ENCODE measurements around the gene TOM1L2.

The TOM1L2 gene

DNA sequence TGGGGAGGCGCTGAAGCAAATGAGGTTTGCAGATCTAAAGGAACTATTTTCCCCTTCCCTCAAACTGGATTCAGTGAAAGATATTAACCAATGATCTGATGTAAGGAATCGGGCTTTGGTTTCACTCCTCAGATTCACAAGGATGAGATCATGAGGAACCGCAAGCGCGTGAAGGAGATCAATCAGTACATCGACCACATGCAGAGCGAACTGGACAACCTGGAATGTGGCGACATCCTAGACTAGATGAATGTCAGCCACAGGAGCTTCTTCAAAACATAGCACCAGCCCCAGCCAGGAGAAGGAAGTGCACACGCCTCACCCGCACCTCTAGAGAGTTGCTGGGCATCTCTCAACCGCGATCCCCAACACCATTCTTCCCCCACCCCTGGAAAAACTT, 44.2 kb upstream of the TOM1L2 start:
- no peak for DNase-seq (ENCODE audit: low read depth)
- TF ChIP-seq, protein P1, sequence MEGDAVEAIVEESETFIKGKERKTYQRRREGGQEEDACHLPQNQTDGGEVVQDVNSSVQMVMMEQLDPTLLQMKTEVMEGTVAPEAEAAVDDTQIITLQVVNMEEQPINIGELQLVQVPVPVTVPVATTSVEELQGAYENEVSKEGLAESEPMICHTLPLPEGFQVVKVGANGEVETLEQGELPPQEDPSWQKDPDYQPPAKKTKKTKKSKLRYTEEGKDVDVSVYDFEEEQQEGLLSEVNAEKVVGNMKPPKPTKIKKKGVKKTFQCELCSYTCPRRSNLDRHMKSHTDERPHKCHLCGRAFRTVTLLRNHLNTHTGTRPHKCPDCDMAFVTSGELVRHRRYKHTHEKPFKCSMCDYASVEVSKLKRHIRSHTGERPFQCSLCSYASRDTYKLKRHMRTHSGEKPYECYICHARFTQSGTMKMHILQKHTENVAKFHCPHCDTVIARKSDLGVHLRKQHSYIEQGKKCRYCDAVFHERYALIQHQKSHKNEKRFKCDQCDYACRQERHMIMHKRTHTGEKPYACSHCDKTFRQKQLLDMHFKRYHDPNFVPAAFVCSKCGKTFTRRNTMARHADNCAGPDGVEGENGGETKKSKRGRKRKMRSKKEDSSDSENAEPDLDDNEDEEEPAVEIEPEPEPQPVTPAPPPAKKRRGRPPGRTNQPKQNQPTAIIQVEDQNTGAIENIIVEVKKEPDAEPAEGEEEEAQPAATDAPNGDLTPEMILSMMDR (IDR thresholded peaks at IDR 0.05; ENCODE audit: insufficient read depth, low read depth, low read length, missing control alignments): no peak
- H3K4me3 ChIP-seq (ENCODE audit: low read depth, low read length): no peak overlapping the region

DNA sequence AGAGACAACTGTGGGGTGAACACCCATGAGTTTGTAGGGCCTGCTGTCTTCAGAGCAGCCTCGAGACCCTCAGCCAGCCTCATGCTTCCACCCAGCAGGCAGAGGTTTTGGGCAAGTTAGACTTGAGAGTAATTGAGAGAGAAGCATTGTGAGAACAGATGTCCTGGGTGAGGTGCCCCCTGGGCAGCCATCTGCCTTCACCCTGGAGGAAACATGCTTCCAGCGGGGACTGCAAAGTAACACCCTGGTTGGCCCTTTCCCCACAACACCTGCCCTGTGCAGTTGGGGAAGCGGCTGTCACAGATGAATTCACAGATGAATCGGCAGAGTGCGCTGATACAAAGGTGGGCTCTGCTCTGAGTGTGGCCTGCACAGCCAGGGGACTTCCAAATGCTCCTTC, 43.4 kb upstream of the TOM1L2 start:
- no peak for DNase-seq (ENCODE audit: low read depth)
- TF ChIP-seq, protein P1 (IDR thresholded peaks at IDR 0.05; ENCODE audit: insufficient read depth, low read depth, low read length, missing control alignments): no peak

DNA sequence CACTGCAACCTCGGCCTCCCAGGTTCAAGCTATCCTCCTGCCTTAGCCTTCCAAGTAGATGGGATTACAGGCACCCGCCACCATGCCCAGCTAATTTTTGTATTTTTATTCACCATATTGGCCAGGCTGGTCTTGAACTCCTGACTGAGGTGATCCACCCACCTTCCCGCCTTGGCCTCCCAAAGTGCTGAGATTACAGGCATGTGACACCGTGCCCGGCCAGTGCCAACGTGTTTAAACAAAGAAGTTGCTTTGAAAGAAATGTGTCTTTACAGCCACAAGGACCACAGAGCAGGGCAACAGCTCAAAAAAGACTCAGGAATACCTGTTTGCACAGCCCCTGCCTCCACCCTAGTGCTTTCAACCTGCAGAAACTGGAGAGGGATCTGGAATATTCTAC, 41.8 kb upstream of the TOM1L2 start:
- no peak for DNase-seq (ENCODE audit: low read depth)
- TF ChIP-seq, protein P1 (IDR thresholded peaks at IDR 0.05; ENCODE audit: insufficient read depth, low read depth, low read length, missing control alignments): no peak
- H3K4me3 ChIP-seq (ENCODE audit: low read depth, low read length): no peak overlapping the region

More for the DNA sequence above, 43.4 kb upstream of the TOM1L2 start:
- no peak overlapping the region for H3K4me3 ChIP-seq (ENCODE audit: low read depth, low read length)

- DNase-seq (ENCODE audit: low read depth): no peak
- TF ChIP-seq, protein P1 (IDR thresholded peaks at IDR 0.05; ENCODE audit: insufficient read depth, low read depth, low read length, missing control alignments): no peak
- H3K4me3 ChIP-seq (ENCODE audit: low read depth, low read length): no peak overlapping the region
Measured at GRCh38 chr17:18011286-18011685, 39.1 kb upstream of the TOM1L2 start.

- DNase-seq (ENCODE audit: low read depth): no peak
- TF ChIP-seq, protein P1 (IDR thresholded peaks at IDR 0.05; ENCODE audit: insufficient read depth, low read depth, low read length, missing control alignments): no peak
Measured at GRCh38 chr17:18009609-18010420, 37.6 kb upstream of the TOM1L2 start.

DNA sequence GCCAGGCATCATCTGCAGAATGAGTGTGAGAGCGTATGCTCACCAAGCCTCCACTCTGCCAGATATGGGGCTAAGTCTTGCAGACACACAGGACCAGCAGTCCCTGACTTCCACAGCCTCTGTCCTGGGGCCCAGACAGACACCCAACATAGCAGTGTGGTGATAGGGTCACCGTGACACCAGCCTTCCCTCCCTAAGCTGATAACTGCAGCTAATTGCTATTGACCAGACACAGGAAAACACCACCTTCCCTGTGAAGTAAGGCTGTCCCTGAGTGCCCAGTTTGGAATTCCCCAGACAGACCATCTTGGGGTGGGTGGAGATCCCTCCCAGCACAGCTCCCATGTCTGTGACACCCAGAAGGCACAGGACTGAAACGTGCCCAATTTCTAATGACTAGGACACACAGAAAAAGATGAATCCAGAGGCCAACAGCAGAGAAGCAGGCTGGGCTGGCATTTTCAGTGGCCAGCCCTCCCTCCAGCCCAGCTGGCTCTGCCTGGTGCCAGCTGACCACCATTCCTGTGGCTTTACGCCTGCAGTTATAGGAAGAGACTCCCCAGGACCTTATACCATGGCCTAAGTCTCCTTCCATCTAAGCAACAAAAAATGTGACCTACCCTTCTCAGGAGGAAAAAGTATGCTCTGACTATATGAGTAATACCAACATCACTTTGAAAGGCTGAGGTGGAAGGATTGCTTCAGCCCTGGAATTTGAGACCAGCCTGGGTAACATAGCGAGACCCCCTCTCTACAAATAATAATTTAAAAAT, 36.5 kb upstream of the TOM1L2 start:
- H3K4me3 ChIP-seq (ENCODE audit: low read depth, low read length): no peak overlapping the region
- DNase-seq (ENCODE audit: low read depth): no peak
- TF ChIP-seq, protein P1 (IDR thresholded peaks at IDR 0.05; ENCODE audit: insufficient read depth, low read depth, low read length, missing control alignments): no peak

More at GRCh38 chr17:18009609-18010420, 37.6 kb upstream of the TOM1L2 start:
- H3K4me3 ChIP-seq (ENCODE audit: low read depth, low read length): no peak overlapping the region
